Endothelial cell of umbilical vein (primary cell): Measurements from ENCODE around the gene FAM161A. TPM values are rescaled to one million over a fixed set of nuclear protein-coding genes. Genes with fewer than 3 reads are reported as not detected.

ENCODE experiments used
- BruUV-seq: library from RNA; stranded (reverse); fragments of 400-500 nt; replicated peaks from 2 replicates; lab custom pipeline; 2021; lab: Mats Ljungman, UMichigan
- CTCF ChIA-PET: fragments of 300-600, 350-600 bp; sonication (Branson Sonifier 250); formaldehyde crosslinking; loops from one replicate; lab custom pipeline; 2021; ENCODE audit warnings: antibody characterized with exemption, inconsistent platforms; lab: Charles Lee
- POLR2A ChIA-PET: fragments of 300-600, 350-600 bp; sonication (Branson Sonifier 250); formaldehyde crosslinking; loops from one replicate; lab custom pipeline; 2021; ENCODE audit warnings: antibody characterized with exemption, inconsistent platforms; lab: Charles Lee
- DNase-seq: peaks from one replicate; pipeline ENCODE4 v3.0.0-alpha.2; 2011; ENCODE audit warnings: low read depth, low spot score
- FAIRE-seq: peaks from 2 replicates; lab custom pipeline; 2011; peaks lifted over from hg19 to GRCh38; lab: Jason Lieb, UNC
- H2AFZ ChIP-seq: 2 replicates; pipeline ENCODE4 v1.6.0; 2012; ENCODE audit warnings: low read depth, low read length, control low read depth, inconsistent platforms
- H3K27ac ChIP-seq: 2 replicates; pipeline ENCODE4 v1.5.1; 2011; ENCODE audit warnings: low read depth, mild to moderate bottlenecking, control low read depth, low read length, moderate library complexity; ENCODE audit not compliant: insufficient read depth
- H3K27me3 ChIP-seq, 2 experiments: 2 replicates each; pipeline versions ENCODE4 v1.6.0 to v1.6.1; 2011; ENCODE audit warnings: low read length in 2 of 2, mixed read lengths in 1 of 2; ENCODE audit not compliant: control insufficient read depth in 2 of 2, insufficient read depth in 2 of 2
- H3K36me3 ChIP-seq, 2 experiments: 2 replicates in 1 of 2; 3 replicates in 1 of 2; pipeline ENCODE4 v1.5.1; 2011; ENCODE audit warnings: low read length in 2 of 2, mild to moderate bottlenecking in 1 of 2, moderate library complexity in 1 of 2; ENCODE audit not compliant: control insufficient read depth in 2 of 2, insufficient read depth in 2 of 2; ENCODE audit errors: extremely low read depth in 1 of 2
- H3K4me1 ChIP-seq: 3 replicates; pipeline ENCODE4 v1.5.1; 2011; ENCODE audit warnings: mild to moderate bottlenecking, low read length; ENCODE audit not compliant: control insufficient read depth, insufficient read depth; ENCODE audit errors: extremely low read depth
- H3K4me2 ChIP-seq: 2 replicates; pipeline ENCODE4 v1.6.1; 2011; ENCODE audit warnings: low read length, control low read depth, mixed read lengths; ENCODE audit not compliant: insufficient read depth
- H3K4me3 ChIP-seq, 3 experiments: fragments of 200-600 bp in 1 of 3; sonication (generic), shearing (Covaris generic) in 1 of 3; replicated peaks in 1 of 3; 2 replicates each; pipeline ENCODE4 v1.5.1; 2011 to 2016; ENCODE audit warnings: control low read depth in 3 of 3, low read length in 3 of 3, mild to moderate bottlenecking in 2 of 3, inconsistent platforms in 1 of 3, low read depth in 1 of 3, moderate library complexity in 1 of 3; ENCODE audit not compliant: insufficient read depth in 1 of 3
- H3K79me2 ChIP-seq: 2 replicates; pipeline ENCODE4 v1.6.0; 2012; ENCODE audit warnings: low read length, inconsistent platforms; ENCODE audit not compliant: control insufficient read depth, insufficient read depth
- H3K9ac ChIP-seq: replicated peaks from 2 replicates; pipeline ENCODE3; 2011; ENCODE audit warnings: low read length, control low read depth; ENCODE audit not compliant: insufficient read depth; ENCODE audit errors: extremely low read depth
- H3K9me1 ChIP-seq: replicated peaks from 3 replicates; pipeline ENCODE4 v1.6.0; 2011; ENCODE audit warnings: mild to moderate bottlenecking, low read length; ENCODE audit not compliant: control insufficient read depth, insufficient read depth; ENCODE audit errors: extremely low read depth
- H3K9me3 ChIP-seq: replicated peaks from 2 replicates; pipeline ENCODE4 v1.5.1; 2012; ENCODE audit warnings: low read length, inconsistent platforms; ENCODE audit not compliant: control insufficient read depth, insufficient read depth
- H4K20me1 ChIP-seq: replicated peaks from 2 replicates; pipeline ENCODE3; 2011; ENCODE audit warnings: mild to moderate bottlenecking, low read length; ENCODE audit not compliant: control insufficient read depth, insufficient read depth; ENCODE audit errors: extremely low read depth
- CTCF ChIP-seq, 2 donors: IDR thresholded peaks; 1 replicate in 1 of 2; 2 replicates in 1 of 2; pipeline ENCODE4 v1.5.1; 2011; ENCODE audit warnings: low read length in 2 of 2, mild to moderate bottlenecking in 2 of 2, moderate library complexity in 2 of 2, control low read depth in 1 of 2, inconsistent platforms in 1 of 2, low read depth in 1 of 2; ENCODE audit not compliant: insufficient read depth in 1 of 2; ENCODE audit errors: extremely low read depth in 1 of 2
- EZH2 ChIP-seq: IDR thresholded peaks from 2 replicates; pipeline ENCODE4 v1.6.1; 2012; ENCODE audit warnings: borderline replicate concordance, low read depth, mild to moderate bottlenecking, moderate library complexity, low read length, inconsistent platforms; ENCODE audit not compliant: severe bottlenecking
- GATA2 ChIP-seq: IDR thresholded peaks from 2 replicates; pipeline ENCODE4 v1.7.0; 2011; ENCODE audit warnings: low read depth, mild to moderate bottlenecking, moderate library complexity, mixed read lengths, low read length; ENCODE audit not compliant: insufficient read length, insufficient read depth
- JUN ChIP-seq: IDR thresholded peaks from 2 replicates; pipeline ENCODE4 v1.6.1; 2011; ENCODE audit warnings: borderline replicate concordance, low read depth; ENCODE audit not compliant: insufficient read length, insufficient read depth
- MAX ChIP-seq: IDR thresholded peaks from 2 replicates; pipeline ENCODE4 v1.6.1; 2011; ENCODE audit not compliant: insufficient read depth, insufficient read length
- MYC ChIP-seq: IDR thresholded peaks from one replicate; pipeline ENCODE4 v1.6.1; 2011; ENCODE audit warnings: mild to moderate bottlenecking, low read depth, low read length
- POLR2A ChIP-seq: IDR thresholded peaks from 2 replicates; pipeline ENCODE4 v1.6.1; 2012; ENCODE audit warnings: low read depth, mild to moderate bottlenecking, control low read depth, low read length
- POLR2AphosphoS5 ChIP-seq: IDR thresholded peaks from 2 replicates; pipeline ENCODE4 v1.6.1; 2012; ENCODE audit warnings: low read depth, mild to moderate bottlenecking, control low read depth, low read length, moderate library complexity; ENCODE audit not compliant: insufficient read depth
- dilution Hi-C: fragments of 300-500 bp; cut with MboI; formaldehyde crosslinking; loops from one replicate; pipeline ENCODE4 v1.15.0; 2019; ENCODE audit warnings: low sequenced_read_pairs; ENCODE audit not compliant: extremely low pct_ligation_motif_present
- intact Hi-C: fragments of 100-400 bp; cut with micrococcal nuclease; formaldehyde crosslinking; loops from one replicate; pipeline ENCODE4 v1.10.0; 2022
- polyA plus RNA-seq, 4 experiments: library from polyadenylated mRNA; depleted of rRNA in 3 of 4; stranded (reverse) in 3 of 4; unstranded in 1 of 4; fragments of >200 nt; gene quantifications; 2 replicates each; pipeline versions ENCODE4 v1.2.1 to v1.2.3, GENCODE V29; 2011 to 2012; ENCODE audit warnings: missing spikeins in 1 of 4
- total RNA-seq: library from RNA; stranded (reverse); gene quantifications from 2 replicates; pipeline ENCODE4 v1.2.3, GENCODE V29; 2021

Gene FAM161A
- total and polyA plus RNA-seq, 2 donors (not counting 3 experiments of a cell fraction or from before 2014, with no cell fraction given) = 0.81 to 6.1 TPM

- Histone ChIP-seq H3K9me3 (no peaks in the 10 kb centered on the region), H3K9ac (no peak overlapping the region), H3K9me1 (no peaks in the 10 kb centered on the region), H3K79me2 (no peaks in the 10 kb centered on the region), H2AFZ (no peak overlapping the region), H3K4me3 (no peak overlapping the region), H4K20me1 (no peaks in the 10 kb centered on the region), H3K27me3 (no peaks in the 10 kb centered on the region), H3K27ac (no peak overlapping the region), H3K36me3 (no peaks in the 10 kb centered on the region), H3K4me1 (no peaks in the 10 kb centered on the region), H3K4me2 (no peak overlapping the region)
- FAIRE-seq (no peak), DNase-seq (no peak)
- POLR2A ChIA-PET = no interaction called here
- intact Hi-C loops = no loop called here
- CTCF ChIA-PET = no interaction called here
- dilution Hi-C loops = no loop called here
- no TSS peak for BruUV-seq
- TF ChIP-seq POLR2AphosphoS5 (no peak), CTCF (IDR thresholded peaks at IDR 0.05; ENCODE audit: extremely low read depth in 1 of 2, insufficient read depth in 1 of 2, low read depth in 1 of 2, low read length in 2 of 2) (no peak), MYC (no peak), MAX (no peak), POLR2A (no peak), JUN (no peak), GATA2 (no peak), EZH2 (no peak)
Measured at GRCh38 chr2:61834893-61835292, 19.0 kb downstream of the FAM161A start.
